IPS DF 4.7 (cell line): ENCODE results near the gene SMG6.
A peak's percentile ranks its signal among the peaks of the same experiment; 100 is the strongest.
"Not testable (repeated sequence)": the region's sequence is repeated elsewhere in the genome, so short reads cannot be mapped to it uniquely, and the experiment has no call there.

ENCODE experiments used
- DNase-seq: peaks from one replicate; pipeline ENCODE4 v3.0.0-alpha.2; 2013; ENCODE audit warnings: low spot score; ENCODE audit errors: extremely low read depth

SMG6 gene

DNA sequence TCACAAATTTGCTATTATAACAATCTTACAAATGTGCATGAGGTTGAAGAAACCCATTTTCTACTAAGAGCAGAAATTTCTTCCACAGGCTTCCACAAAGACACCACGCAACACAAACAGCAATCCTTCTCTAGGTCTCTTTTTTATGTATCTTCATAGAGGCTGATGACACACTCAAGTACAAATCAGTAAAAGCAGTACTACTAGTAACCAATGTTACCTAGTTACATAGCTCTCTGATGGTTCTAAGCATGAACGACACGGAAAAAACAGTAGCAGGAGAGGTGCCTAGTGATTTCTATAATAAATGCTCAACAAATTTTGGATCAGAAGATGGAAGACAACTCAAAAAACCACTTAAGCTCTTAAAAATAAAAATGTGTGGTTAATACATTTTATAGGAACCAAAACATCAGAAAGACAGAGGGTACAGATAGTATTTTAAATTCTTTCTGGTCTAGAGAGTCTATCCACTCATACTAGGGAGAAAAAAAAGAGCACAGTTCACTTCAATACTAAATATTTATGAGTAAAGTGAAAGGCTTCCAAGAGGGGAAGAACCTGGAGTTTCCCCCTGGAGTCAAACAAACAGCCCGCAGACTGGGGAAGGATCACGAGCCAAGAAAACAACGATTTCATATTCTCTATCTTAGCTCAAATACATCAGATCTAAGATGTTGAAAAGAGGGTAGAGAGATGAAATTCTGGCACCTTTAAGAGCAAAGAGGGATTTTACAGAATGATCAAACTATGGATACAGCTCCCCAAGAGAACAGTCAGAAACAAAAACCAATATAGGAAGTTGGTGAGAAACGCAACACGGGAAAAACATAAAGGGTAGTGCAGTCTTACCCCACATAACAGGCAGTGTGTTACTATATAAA is 40.2 kb downstream of the SMG6 start:
- DNase-seq: no peak

DNA sequence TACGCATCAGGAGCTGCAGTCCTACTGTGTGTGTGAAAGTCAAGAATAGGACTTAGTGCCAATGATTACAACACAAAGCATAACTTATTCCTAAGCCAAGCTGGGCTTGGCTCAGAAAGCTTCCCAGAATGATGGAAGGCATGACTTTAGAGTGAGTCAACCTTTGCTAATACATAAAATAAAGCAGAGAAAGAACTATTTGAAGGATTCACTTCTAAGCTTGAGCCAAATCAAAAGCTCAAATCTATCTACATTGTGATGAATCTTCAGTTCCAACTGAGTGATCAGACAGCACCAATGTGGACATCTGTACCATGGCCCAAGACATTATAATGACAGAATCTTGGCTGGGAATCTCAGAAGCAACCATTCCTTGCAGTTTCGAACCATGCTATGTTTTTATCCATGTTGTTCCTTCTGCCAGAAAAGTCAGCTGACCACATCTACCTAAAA is 41.4 kb downstream of the SMG6 start:
- no peak for DNase-seq

DNA sequence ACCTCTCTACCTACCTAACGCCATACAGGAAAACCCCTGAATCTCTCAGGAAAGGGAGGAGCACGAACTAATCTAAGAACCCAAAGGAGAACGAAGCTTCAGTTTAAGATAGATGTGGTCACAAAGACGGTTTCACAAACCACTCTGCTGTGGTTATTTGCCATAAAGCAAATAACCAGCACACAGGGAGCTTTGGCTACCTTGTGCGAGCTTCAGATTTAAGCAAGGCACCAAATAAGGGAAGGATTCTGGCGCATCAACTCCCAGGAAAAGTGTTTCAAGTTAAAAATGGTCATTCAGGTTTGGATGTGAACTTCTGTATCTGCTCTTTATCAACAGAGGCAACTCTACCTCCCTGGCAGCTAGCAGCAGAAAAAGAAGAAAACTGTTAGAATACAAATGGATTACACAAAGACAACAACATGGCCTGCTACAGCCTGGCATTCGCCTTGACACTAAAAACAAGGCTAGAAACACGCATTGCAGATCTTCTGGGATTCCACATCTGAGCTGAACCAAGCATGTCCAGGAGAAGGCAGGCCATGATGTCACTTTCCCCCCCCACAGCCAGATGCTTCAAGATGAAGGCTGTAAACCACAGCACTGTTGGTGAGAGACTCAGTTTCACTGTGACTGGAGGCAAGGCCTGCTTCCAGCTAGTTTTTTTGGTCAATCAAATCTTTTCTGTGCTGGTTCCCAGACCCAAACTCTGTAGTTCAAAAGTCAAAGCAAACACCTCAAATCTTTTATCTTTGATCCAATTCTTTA is 43.6 kb downstream of the SMG6 start:
- no peak for DNase-seq

DNA sequence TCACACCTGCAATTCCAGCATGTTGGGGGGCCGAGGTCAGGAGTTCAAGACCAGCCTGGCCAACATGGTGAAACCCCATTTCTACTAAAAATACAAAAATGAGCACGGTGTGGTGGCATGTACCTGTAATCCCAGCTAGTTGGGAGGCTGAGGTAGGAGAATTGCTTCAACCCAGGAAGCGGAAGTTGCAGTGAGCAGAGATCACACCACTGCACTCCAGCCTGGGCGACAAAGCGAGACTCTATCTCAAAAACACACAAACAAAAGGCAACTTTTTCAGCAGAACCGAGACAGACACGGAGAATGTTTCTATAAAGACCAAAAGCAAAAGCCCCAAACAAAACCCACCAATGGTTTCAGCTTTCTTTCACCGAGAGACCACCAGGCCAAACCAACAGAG is 44.8 kb downstream of the SMG6 start:
- DNase-seq: not testable (repeated sequence)

DNA sequence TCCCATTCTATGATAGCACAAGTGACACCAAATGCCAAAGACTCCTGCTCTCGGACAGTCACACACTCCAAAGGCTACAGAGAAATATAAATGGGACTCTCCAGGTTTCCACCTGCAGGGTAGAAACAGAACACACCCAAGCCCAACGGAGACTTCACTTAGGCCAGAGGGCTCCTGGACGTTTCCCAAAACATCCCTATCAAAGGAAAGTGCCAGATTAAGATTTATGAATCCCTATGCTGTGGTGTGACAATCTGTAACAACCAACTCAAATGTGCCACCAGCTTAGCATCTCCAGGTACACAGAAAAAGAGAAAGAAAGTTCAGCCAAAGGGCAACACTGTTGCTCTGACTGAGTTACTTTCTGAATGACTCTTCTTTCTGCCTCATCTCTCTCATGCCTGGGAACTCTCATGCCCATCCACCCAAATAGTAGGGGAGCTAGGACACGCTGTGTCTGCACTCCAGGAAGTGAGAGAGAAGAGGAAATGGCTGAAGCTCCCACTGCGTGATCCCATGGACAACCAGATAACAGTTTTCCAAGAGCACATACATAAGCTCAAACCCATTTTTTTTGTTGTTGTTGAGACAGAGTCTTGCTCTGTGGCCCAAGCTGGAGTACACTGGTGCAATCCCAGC is 49.7 kb downstream of the SMG6 start:
- no peak for DNase-seq

DNA sequence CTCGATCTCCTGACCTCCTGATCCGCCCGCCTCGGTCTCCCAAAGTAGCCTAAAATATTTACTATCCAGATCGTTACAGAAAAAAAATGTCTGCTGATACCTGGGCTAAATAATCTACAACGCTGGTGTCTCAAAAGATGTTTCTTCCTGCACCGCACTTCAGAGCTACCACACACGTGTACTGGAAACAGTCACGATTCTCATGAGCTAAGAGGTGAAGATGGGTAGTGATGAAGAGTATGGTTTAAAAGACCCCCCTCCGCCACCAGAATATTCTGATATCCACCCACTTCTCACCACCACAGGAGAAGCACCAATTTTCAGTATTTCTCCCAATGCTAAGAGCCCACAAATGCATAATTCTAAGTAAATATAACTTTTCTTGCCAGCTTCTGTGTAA is 50.2 kb downstream of the SMG6 start:
- DNase-seq: no peak

DNA sequence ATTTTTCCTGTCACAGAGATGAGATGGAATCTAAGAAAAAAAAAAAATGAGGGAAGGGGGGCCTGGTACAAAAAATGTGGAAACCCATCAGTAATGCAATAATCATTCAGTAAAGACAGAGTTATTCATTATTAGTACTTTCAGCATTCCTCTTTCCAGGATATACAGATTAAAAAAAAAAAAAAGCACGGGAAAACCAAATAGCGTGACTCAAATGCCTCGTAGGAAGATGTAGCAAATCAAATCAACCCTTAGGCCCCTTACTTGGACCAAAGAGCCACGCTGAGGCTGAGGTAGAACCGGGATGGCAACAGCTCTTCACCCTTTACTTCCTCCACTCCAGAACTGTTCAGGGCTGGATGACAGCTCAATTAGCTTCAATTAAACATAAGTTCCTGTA is 52.5 kb downstream of the SMG6 start:
- no peak for DNase-seq

DNA sequence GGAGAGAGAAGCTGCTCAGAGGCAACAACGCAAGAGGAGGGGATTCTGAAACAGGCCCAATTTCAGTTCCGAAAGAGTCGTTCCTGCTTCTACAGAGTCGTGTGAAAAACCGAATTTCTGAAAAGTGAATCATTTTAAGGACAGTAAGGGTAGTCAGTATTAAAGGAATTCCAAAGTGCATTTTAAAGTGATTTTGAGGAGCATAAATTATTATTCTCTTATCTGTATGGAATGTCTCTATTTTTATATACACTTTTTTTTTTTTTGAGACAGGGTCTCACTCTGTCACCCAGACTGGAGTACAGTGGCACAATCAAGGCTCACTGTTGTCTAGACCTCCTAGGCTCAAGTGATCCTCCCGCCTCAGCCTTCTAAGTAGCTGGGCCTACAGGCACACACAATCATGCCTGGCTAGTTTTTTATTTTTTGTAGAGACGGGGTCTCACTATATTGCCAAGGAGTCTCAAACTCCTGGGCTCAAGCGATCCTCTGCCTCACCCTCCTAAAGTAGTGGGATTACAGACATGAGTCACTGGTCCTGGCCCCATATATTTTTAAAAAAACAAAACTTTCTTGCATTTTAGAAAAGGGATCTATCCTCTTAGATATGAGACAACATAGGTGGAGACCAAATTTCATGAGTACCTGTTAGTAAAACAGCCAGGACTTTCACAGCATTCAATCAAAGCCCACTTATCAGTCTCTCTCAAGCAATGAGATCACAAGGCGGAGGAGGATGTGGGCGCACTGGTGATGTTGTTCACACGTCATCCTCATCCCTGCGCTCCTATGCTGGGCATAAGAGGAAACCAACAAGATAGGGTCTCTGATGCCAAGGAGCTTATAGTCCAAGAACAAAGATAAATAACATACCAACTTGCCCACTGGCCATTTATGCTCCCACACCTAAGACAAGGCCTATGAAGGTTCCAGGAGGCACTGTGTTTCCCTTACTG is 53.2 kb downstream of the SMG6 start:
- DNase-seq: no peak

DNA sequence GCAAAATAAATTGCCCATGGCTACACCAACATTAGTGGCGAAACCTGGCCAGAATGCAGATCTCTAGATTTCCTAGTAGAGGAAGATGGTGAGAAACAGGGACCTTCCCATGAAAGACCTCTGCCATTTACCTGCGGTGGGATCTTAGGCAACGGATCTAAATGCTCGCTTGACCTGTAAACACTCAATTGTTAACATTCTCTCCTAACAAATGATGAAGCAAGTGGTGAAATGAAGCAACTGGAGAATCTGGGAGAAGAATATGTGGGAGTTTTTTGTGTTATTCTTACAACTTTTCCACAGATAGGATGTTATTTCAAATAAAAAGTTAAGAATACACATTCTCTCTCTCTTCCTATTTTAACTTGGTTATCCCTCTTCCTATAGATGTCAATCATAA is 56.6 kb downstream of the SMG6 start:
- no peak for DNase-seq

DNA sequence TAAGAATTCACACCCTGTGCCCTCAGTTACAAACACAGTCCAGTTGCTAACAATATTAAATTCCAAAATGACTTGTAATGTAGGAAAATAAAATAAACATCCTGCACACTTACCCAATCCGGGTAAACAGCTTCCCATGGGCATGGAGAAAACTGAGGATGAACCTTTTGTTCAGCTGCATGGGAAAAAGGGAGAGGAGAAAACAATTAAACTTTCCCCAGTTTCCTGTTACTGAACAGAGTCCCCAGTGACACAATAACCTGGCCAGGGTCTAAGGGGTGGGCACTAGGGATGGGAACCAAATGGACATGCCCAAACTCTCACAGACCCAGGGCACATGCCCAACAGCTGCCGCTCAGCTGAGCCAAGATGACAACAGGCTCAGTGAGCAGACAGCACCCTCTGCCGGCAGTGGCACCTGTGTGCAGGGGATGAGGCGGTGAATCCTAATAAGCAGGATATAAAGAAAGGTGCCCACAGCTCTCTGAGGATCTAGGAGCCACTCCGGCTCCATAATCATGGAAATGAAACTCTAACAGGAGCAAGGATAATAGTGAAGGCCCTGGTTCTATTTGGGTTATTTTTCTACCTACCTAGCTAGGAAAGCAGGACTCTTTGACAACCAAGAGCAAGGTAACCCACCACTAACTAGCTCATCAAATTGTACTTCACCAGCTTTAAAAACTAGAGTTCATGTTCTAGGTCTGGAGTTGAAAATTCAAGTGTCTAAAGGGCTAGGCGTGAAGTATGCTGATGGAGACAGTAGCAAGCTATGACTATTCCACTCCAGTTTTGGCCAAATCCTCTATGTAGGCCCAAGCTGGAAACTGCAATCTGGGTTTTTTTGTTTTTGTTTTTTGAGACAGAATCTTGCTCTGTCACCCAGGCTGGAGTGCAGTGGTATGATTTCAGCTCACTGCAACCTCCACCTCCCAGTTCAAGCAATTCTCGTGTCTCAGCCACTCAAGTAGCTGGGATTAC is 58.8 kb downstream of the SMG6 start:
- DNase-seq: peak; percentile 56

DNA sequence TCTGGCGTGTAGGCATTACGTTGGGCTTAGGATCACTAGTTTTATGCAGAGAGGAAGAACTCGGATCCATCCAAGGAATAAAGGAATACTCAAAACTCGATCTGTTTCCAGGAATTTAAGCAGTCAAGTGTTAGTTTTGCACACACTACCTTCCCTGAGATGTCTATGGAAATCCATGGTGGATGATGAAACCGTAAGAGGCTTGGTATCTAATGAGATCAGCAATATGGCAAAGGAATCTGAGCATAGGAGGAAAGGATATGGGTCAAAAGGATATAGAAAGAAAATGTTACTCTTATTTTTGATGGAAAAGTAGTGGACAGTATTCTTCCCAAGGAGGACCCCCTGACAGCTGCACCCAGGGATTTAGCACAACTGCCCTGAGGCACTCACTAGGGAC is 59.6 kb downstream of the SMG6 start:
- no peak for DNase-seq

DNA sequence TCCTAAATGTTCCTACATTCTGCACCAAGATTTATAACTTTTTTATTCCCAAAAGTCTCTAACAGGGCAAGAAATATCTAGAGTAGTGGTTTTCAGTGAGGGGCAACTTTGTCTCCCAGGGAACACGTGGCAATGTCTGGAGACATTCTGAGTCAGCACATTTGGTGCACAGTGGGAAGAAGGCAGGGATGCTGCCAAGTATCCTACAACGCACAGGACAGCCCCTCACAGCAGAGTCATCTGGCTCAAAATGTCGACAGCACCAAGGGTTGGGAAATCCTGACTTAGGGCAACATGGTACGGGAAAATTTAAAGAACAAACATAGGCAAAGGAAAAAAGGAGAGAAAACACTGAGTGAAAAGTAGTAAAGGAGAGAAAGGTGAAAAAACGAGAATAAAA is 61.8 kb downstream of the SMG6 start:
- DNase-seq: no peak

DNA sequence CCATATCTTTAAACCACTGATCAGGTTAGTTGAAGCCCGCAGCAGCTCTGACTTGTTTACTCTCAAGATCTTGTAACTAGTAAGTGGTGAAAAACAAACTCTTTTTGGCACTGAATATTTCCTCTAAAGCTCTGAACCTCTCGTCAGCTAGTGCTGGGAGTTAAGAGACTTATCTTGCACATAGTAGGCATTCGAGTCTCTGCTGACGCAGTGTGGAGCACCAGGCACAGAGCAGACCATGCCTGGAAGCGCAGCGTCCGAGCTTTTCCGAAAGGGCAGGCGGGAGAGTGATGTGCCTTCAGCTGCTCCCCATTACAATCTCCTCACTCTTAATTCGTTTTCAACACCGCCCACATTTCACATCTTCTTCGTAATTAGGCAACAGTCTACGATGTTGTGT is 63.0 kb downstream of the SMG6 start:
- no peak for DNase-seq

DNA sequence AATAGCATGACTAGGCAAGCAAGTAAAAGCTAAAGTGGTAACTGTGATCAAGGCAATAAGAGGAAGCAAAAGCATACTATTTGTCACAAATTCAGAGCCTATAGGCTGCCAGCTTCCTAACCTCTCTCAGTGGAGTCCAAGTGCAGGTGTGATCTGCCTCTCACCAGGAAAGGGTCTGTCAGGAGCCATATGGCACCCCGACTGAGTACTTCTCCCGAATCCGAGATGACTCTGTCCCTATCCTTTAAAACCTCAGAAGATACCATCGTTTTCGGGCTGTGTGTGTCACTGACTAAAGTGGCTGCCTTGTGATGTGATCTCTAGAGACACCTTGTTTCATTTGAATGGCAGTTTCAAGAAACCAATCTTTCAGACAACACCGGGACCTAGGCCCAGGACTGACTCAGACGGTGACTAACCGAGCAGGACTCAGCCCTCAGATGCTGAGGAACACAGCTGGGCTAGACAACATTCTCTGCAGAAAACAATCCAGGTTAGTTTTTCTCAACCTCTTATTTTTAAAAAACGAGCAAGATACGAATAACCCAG is 63.6 kb downstream of the SMG6 start:
- DNase-seq: no peak

DNA sequence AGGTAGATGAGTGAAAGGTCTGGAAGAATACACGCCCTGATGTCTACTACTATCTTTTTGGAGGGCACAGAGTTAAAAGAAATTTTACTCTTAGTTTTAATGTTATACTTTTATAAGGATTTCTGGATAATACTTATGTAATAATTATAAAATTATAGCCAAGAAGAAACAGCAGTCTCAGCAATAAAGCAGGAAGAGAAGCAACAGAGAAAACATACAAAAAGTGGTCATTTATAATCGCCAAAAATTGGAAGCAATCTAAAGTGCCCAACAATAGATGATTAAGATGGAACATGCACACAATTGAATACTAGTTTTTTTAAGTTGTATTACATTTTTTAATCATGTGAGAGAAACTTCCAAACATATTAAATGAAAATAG is 64.4 kb downstream of the SMG6 start:
- no peak for DNase-seq

DNA sequence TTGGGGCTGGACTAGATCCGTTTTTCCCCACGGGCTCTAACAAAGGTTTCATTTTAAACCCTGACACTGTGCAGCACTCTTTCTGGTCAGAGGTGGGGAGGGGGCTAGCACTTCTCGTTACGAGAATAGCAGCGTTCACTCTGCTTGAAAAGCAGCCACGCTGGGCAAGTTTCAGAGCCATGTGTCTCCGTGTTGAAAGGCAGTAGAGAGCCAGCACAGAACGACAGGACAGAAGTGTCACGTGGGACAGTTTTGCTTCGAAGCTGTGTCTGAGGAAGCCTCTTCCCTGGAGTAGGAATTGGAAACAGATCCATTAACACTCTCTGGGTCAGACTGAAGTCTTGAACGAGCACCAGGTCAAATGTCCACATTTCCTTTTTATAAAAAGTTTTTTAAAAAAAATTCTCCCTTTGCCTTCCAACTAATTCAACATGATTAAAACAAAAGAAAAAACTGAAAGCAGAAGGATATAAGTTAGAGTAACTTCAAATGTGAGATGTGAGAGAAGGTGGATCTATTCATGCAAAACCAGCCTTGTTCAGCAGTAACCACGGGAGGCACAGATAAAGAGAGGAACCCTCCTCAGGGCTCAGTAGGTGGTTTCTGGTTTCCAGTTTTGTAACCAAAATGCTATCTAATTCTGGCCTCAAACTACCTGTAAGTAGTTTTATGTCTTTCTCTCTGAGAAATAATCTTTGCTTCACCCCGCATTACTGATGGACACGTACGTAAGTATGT is 65.0 kb downstream of the SMG6 start:
- no peak for DNase-seq

DNA sequence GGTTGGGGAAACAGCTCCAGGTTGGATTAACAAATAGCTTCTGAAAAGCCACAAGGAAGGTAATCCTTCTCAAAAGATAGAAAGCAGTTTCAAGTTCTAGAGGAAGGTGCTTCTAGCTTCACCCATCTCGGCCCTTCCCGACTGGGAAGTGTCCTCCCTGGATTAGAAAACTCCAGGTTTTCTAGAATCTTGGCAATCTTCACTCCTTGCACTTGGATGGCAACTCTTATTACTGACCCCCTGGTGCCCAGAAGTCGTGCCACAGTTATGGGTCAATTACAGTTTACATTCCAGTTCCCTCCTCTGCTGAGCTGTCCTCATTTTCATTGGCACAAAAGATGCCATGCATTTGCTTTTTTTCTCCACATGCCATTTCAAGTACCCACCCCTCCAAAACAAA is 65.6 kb downstream of the SMG6 start:
- DNase-seq: no peak

DNA sequence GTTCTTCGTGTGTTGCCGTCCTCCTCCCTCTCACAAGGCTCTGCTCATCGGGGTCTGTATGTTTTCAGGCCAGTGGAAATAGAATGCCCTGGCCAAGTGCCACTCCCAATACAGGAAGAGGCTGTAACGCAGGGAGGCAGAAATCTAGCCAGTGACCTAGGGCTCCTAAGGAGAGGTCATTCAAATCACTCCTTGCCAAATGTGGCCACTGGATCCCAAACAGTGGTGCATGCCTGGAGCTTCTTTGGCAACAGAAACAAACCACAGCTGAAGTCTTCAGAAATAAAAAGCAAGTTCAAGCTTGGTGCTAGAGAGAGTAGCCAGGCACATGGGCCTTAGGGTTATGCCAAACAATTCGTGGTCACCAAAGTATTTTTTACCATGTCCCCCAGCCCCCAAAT is 66.1 kb downstream of the SMG6 start:
- DNase-seq: no peak

DNA sequence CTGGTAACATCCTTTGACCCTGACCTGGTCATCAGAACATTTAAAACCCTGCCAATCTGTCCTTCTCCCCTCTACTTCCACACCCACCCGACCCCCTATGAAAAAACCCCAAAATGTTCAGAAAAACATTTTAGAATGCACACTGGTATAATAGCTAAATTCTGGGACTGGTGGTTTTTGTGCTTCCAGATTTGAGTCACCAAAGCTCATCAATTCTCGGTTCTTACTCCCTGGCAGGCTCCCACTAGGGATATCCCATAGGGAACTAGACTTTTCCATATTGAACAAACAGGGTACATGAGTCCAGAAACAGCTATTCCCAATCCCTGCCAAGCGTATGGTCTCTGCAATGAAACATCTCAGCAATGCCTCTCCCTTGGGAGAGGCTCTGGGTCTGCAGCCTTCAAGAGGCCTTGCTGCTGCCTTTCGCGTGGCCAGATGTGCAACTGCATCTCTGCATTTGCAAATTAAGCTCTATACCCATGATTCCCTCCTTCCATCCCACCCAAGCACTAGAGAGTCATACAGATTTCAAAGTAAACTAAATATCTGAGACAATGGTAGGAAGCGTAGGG is 67.7 kb downstream of the SMG6 start:
- DNase-seq: no peak
